Adrenal gland (tissue), 5 donors: Measurements from ENCODE around the gene PPP1R16B.

Source experiments
- POLR2A ChIP-seq, 2 donors: fragments of 450-650 bp; IDR thresholded peaks; one replicate each; pipeline ENCODE4 v1.6.1; 2017; ENCODE audit warnings: antibody characterized with exemption in 2 of 2, mild to moderate bottlenecking in 2 of 2, moderate library complexity in 1 of 2
- TF ChIP-seq, protein P1 (sequence below), 6 experiments: fragments of 450-650 bp in 4 of 6; fragments of 200-600 bp in 2 of 6; sonication (generic) in 1 of 6; IDR thresholded peaks; 1 replicate in 5 of 6; 2 replicates in 1 of 6; pipeline versions ENCODE4 v1.5.1 to v1.8.0; 2016 to 2021; ENCODE audit warnings: antibody characterized with exemption in 6 of 6, mild to moderate bottlenecking in 2 of 6, moderate library complexity in 1 of 6
- donor health status: DM: no; HTN: no; CAD: no.

GRCh38 chr20:38805958-38806854 is 709 bp downstream of the PPP1R16B start:
- TF ChIP-seq, protein P1, sequence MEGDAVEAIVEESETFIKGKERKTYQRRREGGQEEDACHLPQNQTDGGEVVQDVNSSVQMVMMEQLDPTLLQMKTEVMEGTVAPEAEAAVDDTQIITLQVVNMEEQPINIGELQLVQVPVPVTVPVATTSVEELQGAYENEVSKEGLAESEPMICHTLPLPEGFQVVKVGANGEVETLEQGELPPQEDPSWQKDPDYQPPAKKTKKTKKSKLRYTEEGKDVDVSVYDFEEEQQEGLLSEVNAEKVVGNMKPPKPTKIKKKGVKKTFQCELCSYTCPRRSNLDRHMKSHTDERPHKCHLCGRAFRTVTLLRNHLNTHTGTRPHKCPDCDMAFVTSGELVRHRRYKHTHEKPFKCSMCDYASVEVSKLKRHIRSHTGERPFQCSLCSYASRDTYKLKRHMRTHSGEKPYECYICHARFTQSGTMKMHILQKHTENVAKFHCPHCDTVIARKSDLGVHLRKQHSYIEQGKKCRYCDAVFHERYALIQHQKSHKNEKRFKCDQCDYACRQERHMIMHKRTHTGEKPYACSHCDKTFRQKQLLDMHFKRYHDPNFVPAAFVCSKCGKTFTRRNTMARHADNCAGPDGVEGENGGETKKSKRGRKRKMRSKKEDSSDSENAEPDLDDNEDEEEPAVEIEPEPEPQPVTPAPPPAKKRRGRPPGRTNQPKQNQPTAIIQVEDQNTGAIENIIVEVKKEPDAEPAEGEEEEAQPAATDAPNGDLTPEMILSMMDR (IDR thresholded peaks at IDR 0.05): no peak
- no peak for TF ChIP-seq POLR2A (IDR thresholded peaks at IDR 0.05)
